Right atrium auricular region (tissue), 2 donors: ENCODE results near the gene CC2D1B. TPM values are rescaled to one million over a fixed set of nuclear protein-coding genes. Genes with fewer than 3 reads are reported as not detected.

Experiments used
- DNase-seq: peaks from one replicate; pipeline ENCODE4 v3.0.0-alpha.2; 2019; ENCODE audit warnings: low spot score
- H3K27ac ChIP-seq, 2 donors: fragments of 200-600 bp; sonication (generic); 1 replicate in 1 of 2; 2 replicates in 1 of 2; pipeline ENCODE4 v1.5.1; 2016 to 2019
- H3K27me3 ChIP-seq, 2 donors: fragments of 200-600 bp; sonication (generic); one replicate each; pipeline versions ENCODE4 v1.5.1 to v1.6.0; 2017 to 2019
- H3K36me3 ChIP-seq: fragments of 200-600 bp; sonication (generic); one replicate; pipeline ENCODE4 v1.5.1; 2016
- H3K4me1 ChIP-seq, 2 donors: fragments of 200-600 bp; sonication (generic); one replicate each; pipeline versions ENCODE4 v1.5.1 to v1.6.0; 2017 to 2019
- H3K4me3 ChIP-seq, 2 donors: fragments of 200-600 bp; sonication (generic); 1 replicate in 1 of 2; 2 replicates in 1 of 2; pipeline ENCODE4 v1.5.1; 2017 to 2019; ENCODE audit warnings: mild to moderate bottlenecking in 1 of 2, moderate library complexity in 1 of 2
- H3K9me3 ChIP-seq, 2 donors: fragments of 200-600 bp; sonication (generic); one replicate each; pipeline ENCODE4 v1.5.1; 2019
- CTCF ChIP-seq, 2 donors: fragments of 200-600 bp; sonication (generic); IDR thresholded peaks; one replicate each; pipeline ENCODE4 v1.5.1; 2019; ENCODE audit warnings: antibody characterized with exemption in 2 of 2
- total RNA-seq, 2 donors: library from RNA; depleted of rRNA; stranded (reverse); fragments of >200 nt; gene quantifications; one replicate each; pipeline ENCODE4 v1.1.0, GENCODE V29; 2016

Gene CC2D1B
- total RNA-seq, 2 donors from 2014 or later, result 11.0 to 20.6 TPM

- Histone ChIP-seq H3K4me1 (peaks cover 0 to 31% of the 10 kb centered on the region in 2 donors), H3K36me3 (peaks cover 34% of the 10 kb centered on the region), H3K9me3 (no peaks in the 10 kb centered on the region), H3K27me3 (no peaks in the 10 kb centered on the region), H3K27ac (peak overlapping the region in 1 of 2 donors; percentile 93), H3K4me3 (no peak overlapping the region)
- DNase-seq, result no peak
- no peak for TF ChIP-seq CTCF (IDR thresholded peaks at IDR 0.05)
Measured at GRCh38 chr1:52364235-52364839, 1.7 kb downstream of the CC2D1B start.

GRCh38 chr1:52360595-52360968, 5.4 kb downstream of the CC2D1B start:
- no peak for TF ChIP-seq CTCF (IDR thresholded peaks at IDR 0.05)
- Histone ChIP-seq H3K9me3 (no peaks in the 10 kb centered on the region), H3K4me3 (no peak overlapping the region), H3K4me1 (peaks cover 0 to 15% of the 10 kb centered on the region in 2 donors), H3K27ac (no peak overlapping the region), H3K36me3 (peaks cover 71% of the 10 kb centered on the region), H3K27me3 (no peaks in the 10 kb centered on the region)
- DNase-seq, result no peak

- TF ChIP-seq CTCF (IDR thresholded peaks at IDR 0.05), result no peak
- Histone ChIP-seq H3K36me3 (peaks cover 78% of the 10 kb centered on the region), H3K27me3 (no peaks in the 10 kb centered on the region), H3K27ac (no peak overlapping the region), H3K4me3 (no peak overlapping the region), H3K9me3 (no peaks in the 10 kb centered on the region), H3K4me1 (peaks cover 0 to 10% of the 10 kb centered on the region in 2 donors)
- no peak for DNase-seq
Measured at GRCh38 chr1:52359676-52360594, 6.1 kb downstream of the CC2D1B start.

GRCh38 chr1:52358851-52359497, 7.0 kb downstream of the CC2D1B start:
- H3K36me3 ChIP-seq, result peaks cover 87% of the 10 kb centered on the region
- DNase-seq, result no peak
- H3K4me3 ChIP-seq, result no peak overlapping the region
- no peaks in the 10 kb centered on the region for H3K9me3 ChIP-seq
- TF ChIP-seq CTCF (IDR thresholded peaks at IDR 0.05), result no peak
- H3K27me3 ChIP-seq, result no peaks in the 10 kb centered on the region
- no peak overlapping the region for H3K27ac ChIP-seq
- peaks cover 0 to under 1% of the 10 kb centered on the region in 2 donors for H3K4me1 ChIP-seq

- no peaks in the 10 kb centered on the region for H3K4me1 ChIP-seq
- H3K27me3 ChIP-seq, result no peaks in the 10 kb centered on the region
- no peak overlapping the region for H3K27ac ChIP-seq
- no peaks in the 10 kb centered on the region for H3K9me3 ChIP-seq
- DNase-seq, result no peak
- TF ChIP-seq CTCF (IDR thresholded peaks at IDR 0.05), result no peak
- no peak overlapping the region for H3K4me3 ChIP-seq
- peaks cover 99% of the 10 kb centered on the region for H3K36me3 ChIP-seq
Measured at GRCh38 chr1:52357397-52357796, 8.6 kb downstream of the CC2D1B start.
